PC-3 (cell line): ENCODE measurements around the gene ACTL8.

ENCODE experiments used
- EZH2 ChIP-seq: fragments of 300-600 bp; sonication (generic); IDR thresholded peaks from one replicate; pipeline ENCODE4 v1.6.1; 2017; ENCODE audit warnings: antibody characterized with exemption, mild to moderate bottlenecking, low read length; ENCODE audit not compliant: unreplicated experiment
- TF ChIP-seq, protein P1 (sequence below): fragments of 300-600 bp; sonication (generic); conservative IDR thresholded peaks from 2 replicates; pipeline ENCODE4 v1.5.1; 2017; ENCODE audit warnings: antibody characterized with exemption, low read depth, mild to moderate bottlenecking, low read length

DNA sequence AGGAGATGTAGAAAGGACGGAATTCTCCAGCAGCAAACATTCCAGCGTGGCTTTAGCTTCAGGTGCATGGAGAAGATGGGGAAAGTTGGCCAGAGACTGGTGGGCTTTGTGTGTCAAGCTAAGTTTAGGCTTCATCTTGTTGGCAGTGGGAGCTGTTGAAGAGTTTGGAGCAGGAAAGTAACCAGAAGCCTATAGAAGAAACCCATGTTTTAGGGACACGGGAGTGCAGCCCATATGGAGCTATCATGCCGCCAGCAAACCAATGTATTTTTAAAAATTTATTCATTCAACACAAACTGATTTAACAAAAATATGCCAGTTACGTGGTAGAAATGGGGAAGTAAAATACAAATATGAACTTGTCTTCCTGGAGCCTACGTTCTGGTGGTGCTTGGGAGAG, 53.7 kb downstream of the ACTL8 start:
- TF ChIP-seq, protein P1, sequence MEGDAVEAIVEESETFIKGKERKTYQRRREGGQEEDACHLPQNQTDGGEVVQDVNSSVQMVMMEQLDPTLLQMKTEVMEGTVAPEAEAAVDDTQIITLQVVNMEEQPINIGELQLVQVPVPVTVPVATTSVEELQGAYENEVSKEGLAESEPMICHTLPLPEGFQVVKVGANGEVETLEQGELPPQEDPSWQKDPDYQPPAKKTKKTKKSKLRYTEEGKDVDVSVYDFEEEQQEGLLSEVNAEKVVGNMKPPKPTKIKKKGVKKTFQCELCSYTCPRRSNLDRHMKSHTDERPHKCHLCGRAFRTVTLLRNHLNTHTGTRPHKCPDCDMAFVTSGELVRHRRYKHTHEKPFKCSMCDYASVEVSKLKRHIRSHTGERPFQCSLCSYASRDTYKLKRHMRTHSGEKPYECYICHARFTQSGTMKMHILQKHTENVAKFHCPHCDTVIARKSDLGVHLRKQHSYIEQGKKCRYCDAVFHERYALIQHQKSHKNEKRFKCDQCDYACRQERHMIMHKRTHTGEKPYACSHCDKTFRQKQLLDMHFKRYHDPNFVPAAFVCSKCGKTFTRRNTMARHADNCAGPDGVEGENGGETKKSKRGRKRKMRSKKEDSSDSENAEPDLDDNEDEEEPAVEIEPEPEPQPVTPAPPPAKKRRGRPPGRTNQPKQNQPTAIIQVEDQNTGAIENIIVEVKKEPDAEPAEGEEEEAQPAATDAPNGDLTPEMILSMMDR = no peak
- no peak for TF ChIP-seq EZH2
